GM19023 (cell line): ENCODE results near the gene HNRNPM.

Source experiments
- ATAC-seq: cut with Tn5 transposase; IDR thresholded peaks from one replicate; pipeline ENCODE4 v1.9.1; 2021; ENCODE audit warnings: mild to moderate bottlenecking, moderate library complexity; ENCODE audit not compliant: unreplicated experiment

The HNRNPM gene

GRCh38 chr19:8459520-8460270 lies 14.9 kb downstream of the HNRNPM start:
- ATAC-seq: no peak

DNA sequence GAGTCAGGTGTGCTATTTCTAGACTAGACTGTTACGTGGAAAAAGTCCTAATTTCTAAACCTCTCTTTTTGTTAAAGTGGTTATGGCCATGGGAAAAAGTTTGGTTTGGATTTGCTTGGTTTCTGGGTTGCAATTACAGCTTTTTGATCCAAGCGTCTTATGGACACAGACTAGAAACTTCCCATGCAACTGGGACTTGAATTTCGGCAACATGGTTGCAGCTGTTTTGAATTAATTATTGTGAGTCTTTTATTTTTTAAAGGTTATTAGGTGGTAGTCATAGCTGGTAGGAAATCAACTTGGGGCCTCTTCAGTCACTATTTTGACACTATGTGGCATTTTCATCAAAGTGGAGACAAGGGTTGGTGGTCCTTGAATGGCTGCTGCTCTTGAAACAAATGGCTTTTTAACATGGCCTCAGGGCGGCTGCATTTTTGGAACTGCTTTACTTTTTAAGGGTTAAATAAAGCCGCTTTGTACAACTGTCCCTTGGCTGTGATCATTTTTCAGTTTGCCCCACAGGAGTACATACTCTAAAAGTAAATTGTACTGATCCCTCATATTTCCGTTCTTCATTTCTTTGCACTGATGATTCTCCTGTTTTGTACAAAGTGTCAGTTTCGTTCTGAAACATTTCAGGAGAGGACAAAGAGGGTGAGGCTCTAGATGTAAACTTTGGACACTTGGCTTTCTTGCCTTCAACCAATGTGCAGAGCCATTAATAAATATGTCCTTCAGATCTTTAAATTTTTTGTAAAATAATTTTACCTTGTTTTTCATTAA lies 15.9 kb downstream of the HNRNPM start:
- ATAC-seq: no peak

DNA sequence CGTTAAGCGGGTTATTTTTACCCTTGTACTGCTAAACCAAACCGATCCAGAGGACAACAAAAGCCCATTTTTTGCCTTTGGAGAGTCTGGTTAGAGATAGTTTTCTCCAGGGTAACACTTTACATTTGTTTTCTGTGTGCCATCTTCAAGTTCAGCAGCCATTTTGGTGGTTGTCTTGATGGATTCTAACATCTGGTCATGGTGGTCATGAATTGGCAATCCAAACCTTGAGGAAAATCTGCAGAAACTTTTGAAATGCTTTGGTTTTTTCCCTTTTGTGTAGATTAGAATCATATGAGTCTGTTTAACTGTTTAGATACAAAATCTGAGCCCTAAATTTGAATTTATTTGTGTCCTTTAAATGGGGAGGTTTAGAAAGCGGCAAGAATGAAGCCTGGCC lies 16.6 kb downstream of the HNRNPM start:
- no peak for ATAC-seq

- no peak for ATAC-seq
Observed at GRCh38 chr19:8461891-8462290, 17.1 kb downstream of the HNRNPM start.

GRCh38 chr19:8462571-8462970 lies 17.8 kb downstream of the HNRNPM start:
- ATAC-seq: no peak

- no peak for ATAC-seq
Observed at GRCh38 chr19:8463365-8463764, 18.6 kb downstream of the HNRNPM start.

GRCh38 chr19:8466018-8466417 lies 21.2 kb downstream of the HNRNPM start:
- ATAC-seq: no peak

DNA sequence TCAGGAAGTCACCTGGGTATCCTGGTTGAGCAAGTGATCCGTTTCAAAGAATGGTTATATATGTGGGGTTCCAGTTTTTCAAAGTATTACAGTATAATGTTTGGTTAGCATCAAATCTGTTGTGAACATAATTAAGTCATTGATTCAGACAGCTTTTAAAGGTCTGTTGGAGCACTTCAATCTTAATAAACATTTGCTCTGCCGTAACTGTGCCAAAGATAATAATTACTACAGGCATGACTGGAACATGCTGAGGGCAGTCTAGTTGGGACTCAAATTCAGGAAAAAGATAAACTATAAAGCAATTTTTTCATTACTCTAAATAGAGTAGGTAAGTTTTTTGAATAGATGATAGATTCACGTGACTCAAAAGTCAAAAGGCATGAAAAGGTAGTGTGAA lies 23.3 kb downstream of the HNRNPM start:
- no peak for ATAC-seq

DNA sequence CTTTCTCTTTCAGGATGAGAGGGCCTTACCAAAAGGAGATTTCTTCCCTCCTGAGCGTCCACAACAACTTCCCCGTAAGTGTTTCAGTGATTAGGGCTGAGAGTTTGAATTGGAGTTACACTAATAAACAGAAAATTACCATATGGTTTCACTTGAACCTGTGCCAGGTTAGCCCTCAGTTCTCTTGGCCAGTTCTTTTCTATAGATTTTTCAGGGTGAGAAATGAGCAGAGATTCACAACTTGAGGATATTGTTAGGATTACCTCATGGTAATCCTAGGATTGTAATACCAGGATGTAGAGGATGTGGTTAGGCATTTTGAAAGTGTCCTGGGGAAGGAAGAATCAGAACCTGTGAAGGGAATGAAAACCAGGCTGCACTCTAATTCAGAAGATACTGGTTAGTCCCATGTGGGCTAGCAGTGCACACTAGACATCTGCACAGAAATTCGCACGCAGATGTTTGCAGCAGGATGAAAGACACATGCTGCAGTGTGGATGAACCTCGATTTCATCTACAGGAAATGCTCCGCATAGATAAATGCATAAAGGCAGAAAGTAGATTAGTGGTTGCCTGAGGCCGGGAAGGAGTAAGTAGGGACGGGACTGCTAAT lies 24.1 kb downstream of the HNRNPM start:
- no peak for ATAC-seq

- ATAC-seq: no peak
Observed at GRCh38 chr19:8469613-8470368, 25.0 kb downstream of the HNRNPM start.

DNA sequence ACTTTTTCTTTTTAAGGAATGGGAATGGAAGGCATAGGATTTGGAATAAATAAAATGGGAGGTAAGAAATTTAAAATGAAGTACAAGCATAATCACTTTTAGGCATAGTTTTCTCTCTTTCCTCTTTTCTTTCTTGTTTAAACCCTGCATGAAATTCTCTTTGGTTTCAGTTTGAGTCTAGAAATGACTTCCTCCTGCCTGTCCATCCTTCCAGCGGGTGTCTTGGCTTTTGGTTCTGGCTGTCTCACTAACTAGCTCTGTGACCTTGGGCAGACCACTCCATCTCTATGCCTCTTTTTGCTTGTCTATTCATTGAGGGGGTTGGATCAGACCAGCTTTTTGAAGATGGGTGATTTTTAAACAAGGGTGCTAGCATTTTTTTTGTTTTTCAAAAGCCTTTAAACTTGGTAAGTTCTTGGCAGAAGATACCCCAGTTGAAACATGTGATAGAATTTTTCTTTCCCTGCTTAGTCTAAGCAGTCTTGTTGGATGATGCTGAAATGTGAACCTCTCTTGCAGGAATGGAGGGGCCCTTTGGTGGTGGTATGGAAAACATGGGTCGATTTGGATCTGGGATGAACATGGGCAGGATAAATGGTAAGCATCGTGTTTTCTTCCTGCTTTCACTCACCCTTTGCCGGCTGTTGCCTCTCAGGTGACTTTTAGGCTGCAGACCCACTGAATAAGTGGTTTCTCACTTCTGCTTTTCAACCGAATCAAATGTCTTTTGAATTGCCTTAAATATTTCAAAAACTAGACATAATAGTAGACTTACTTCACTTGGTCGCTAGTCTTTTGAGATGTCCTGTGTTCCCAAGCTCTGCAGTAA lies 29.1 kb downstream of the HNRNPM start:
- ATAC-seq: no peak

GRCh38 chr19:8475005-8475404 lies 30.2 kb downstream of the HNRNPM start:
- ATAC-seq: no peak

- no peak for ATAC-seq
Observed at GRCh38 chr19:8476524-8476923, 31.7 kb downstream of the HNRNPM start.

GRCh38 chr19:8477889-8478288 lies 33.1 kb downstream of the HNRNPM start:
- ATAC-seq: no peak

- no peak for ATAC-seq
Observed at GRCh38 chr19:8478598-8478997, 33.8 kb downstream of the HNRNPM start.

- ATAC-seq: no peak
Observed at GRCh38 chr19:8481201-8481600, 36.4 kb downstream of the HNRNPM start.

DNA sequence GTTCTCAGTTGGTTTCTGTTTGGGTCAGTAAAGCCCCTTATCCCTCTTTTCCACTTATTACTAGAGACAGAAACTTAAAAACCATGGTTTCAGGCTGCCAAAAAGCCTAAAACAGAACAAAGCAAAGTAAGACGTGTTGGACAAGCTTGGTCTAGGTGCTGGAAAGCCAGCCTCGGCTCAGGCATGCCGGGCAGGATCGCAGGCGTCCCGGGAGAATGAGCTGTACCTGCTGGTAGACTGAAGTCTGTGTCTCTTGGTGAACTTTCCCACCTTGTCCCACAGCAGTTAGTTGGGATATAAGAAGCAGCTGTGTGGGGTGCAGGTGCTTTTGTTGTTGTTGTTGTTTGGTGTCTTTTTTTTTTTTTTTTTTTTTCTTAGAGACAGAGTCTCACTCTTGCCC lies 36.8 kb downstream of the HNRNPM start:
- ATAC-seq: no peak

DNA sequence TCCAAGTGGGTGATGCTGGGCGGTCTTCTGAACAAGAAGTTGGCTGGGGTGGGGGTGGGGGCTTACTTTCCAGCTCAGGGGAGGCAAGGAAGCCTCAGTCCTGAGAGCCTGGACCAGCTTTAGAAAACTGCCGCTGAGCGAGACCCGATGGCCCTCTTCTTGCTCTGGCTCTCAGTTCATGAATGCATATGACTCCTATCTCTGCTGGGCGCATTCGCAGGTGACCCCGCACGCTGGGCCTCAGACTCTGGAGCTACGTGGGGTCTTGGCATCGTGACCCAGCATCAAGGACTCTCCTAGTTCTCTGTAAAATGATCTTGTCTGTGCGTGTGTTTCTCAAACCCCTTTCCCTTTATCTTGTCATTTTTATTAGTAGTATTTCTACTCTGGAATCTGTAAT lies 37.9 kb downstream of the HNRNPM start:
- ATAC-seq: no peak

DNA sequence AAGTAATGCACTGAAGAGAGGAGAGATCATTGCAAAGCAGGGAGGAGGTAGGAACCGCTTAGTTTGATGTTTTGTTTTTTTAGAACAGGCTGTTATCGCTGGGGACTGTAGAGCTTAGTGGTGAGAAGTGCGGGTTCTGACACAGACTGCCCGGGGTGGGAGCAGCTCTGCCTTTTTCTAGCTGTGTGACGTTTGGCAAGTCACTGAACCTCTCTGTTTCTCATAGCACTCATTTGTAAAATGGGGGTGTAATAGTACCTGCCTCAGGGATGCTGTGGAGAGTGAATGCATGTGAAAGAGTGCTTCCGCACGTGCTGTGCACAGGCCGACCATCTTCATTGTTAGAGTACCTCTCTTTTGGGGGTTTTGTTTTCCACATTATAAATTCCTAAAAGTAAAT lies 38.4 kb downstream of the HNRNPM start:
- ATAC-seq: no peak

DNA sequence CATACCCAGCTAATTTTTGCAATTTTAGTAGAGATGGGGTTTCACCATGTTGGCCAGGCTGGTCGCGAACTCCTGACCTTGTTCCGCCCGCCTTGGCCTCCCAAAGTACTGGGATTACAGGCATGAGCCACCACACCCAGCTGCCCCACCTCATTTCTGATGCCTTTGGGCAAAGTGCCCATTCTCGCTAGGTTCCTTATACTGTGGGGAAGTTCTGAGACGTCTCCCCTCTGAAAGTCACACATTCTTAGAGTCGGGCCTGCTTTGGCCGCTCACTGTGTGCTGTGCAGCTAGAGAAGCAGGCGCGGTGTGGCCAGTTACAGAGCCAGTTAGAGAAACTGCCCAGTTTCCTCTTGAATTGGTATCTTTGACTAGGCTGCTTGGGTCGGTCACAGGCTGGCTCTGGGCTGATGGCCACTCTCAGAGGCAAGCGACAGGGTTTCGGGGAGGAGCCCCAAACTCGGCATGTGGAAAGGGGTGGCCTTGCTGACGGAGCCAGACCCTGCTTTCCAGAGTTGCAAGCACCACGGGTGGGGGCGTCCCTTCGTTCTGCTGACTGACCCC lies 39.6 kb downstream of the HNRNPM start:
- no peak for ATAC-seq
